Activated CD8-positive, alpha-beta memory T cell treated with anti-CD3 and anti-CD28 coated beads for 4 hours (primary cell): ENCODE measurements around the gene COL4A6.

ENCODE experiments used
- DNase-seq, 2 donors: peaks; one replicate each; pipeline ENCODE4 v3.0.0-alpha.2; 2020; ENCODE audit warnings: low read depth in 2 of 2

Gene COL4A6

GRCh38 chrX:108216919-108217571 lies 221.2 kb downstream of the COL4A6 start:
- no peak for DNase-seq

GRCh38 chrX:108216405-108216804 lies 221.8 kb downstream of the COL4A6 start:
- DNase-seq, result no peak

- DNase-seq, result no peak
Measured at GRCh38 chrX:108211301-108211700, 226.9 kb downstream of the COL4A6 start.

GRCh38 chrX:108209006-108209554 lies 229.1 kb downstream of the COL4A6 start:
- no peak for DNase-seq

- DNase-seq, result no peak
Measured at GRCh38 chrX:108203540-108203939, 234.7 kb downstream of the COL4A6 start.

- no peak for DNase-seq
Measured at GRCh38 chrX:108199691-108200090, 238.5 kb downstream of the COL4A6 start.

GRCh38 chrX:108199041-108199440 lies 239.2 kb downstream of the COL4A6 start:
- no peak for DNase-seq

- no peak for DNase-seq
Measured at GRCh38 chrX:108198420-108198819, 239.8 kb downstream of the COL4A6 start.

GRCh38 chrX:108186811-108187210 lies 251.4 kb downstream of the COL4A6 start:
- DNase-seq, result no peak

GRCh38 chrX:108178143-108178498 lies 260.1 kb downstream of the COL4A6 start:
- no peak for DNase-seq

GRCh38 chrX:108177351-108178142 lies 260.7 kb downstream of the COL4A6 start:
- DNase-seq, result no peak

- no peak for DNase-seq
Measured at GRCh38 chrX:108173874-108174273, 264.3 kb downstream of the COL4A6 start.

GRCh38 chrX:108171671-108172070 lies 266.6 kb downstream of the COL4A6 start:
- no peak for DNase-seq

GRCh38 chrX:108169768-108170167 lies 268.5 kb downstream of the COL4A6 start:
- no peak for DNase-seq

GRCh38 chrX:108168961-108169740 lies 269.1 kb downstream of the COL4A6 start:
- no peak for DNase-seq

GRCh38 chrX:108167211-108167872 lies 270.9 kb downstream of the COL4A6 start:
- DNase-seq, result no peak

- DNase-seq, result no peak
Measured at GRCh38 chrX:108165383-108166111, 272.7 kb downstream of the COL4A6 start.

- no peak for DNase-seq
Measured at GRCh38 chrX:108163333-108164082, 274.7 kb downstream of the COL4A6 start.

GRCh38 chrX:108162265-108162664 lies 276.0 kb downstream of the COL4A6 start:
- no peak for DNase-seq

GRCh38 chrX:108160309-108160708 lies 277.9 kb downstream of the COL4A6 start:
- DNase-seq, result no peak
